GM19372 (cell line): ENCODE measurements around the gene XAB2.

ENCODE experiments used
- ATAC-seq: cut with Tn5 transposase; IDR thresholded peaks from one replicate; pipeline ENCODE4 v1.9.1; 2021; ENCODE audit warnings: mild to moderate bottlenecking, low read depth, moderate library complexity; ENCODE audit not compliant: unreplicated experiment

The XAB2 gene

DNA sequence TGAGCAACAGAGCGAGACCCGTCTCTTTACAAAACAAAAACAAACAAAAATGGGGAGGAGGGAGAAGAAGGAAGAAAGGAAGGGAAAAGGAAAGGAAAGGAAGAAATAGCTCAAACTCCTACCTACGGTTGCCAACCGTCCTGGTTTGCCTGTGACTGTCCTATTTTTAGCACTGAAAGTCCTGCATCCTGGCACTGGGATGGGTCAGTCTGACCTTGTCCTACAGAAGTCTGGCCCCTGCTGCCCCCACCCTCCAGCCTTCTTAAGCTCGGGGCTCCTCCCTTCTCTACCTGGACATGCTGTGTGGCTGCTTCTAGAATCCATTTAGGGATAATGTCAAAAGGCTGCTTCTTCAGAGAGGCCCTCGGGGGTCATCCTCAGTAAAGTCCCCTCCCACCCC lies 6.3 kb upstream of the XAB2 start:
- no peak for ATAC-seq

DNA sequence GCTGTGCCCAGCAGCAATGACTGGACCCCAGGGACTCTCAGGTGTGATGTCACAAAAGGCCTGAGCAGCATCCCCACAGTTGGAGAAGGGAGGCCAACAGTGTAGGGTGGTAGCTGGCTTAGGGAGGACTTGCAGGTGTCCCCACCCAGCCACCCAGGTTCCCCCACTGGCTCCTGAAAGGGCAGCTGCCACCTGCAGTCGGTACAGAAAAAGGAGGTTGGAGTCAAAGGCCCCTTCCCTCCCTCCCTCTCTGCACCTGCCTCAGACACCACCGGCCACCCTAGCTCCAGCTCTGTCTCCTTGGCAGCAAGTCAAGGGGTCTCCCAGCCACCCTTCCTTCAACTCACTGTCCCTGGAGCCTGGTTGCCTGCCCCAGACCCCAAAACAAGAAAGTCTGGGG lies 4.4 kb upstream of the XAB2 start, which contains the start of gene PCP2:
Gene PCP2, minus strand, starts transcription at position 22 of the 400 bp plus-strand sequence. CDS start 262 bp downstream, outside the sequence.
- no peak for ATAC-seq

DNA sequence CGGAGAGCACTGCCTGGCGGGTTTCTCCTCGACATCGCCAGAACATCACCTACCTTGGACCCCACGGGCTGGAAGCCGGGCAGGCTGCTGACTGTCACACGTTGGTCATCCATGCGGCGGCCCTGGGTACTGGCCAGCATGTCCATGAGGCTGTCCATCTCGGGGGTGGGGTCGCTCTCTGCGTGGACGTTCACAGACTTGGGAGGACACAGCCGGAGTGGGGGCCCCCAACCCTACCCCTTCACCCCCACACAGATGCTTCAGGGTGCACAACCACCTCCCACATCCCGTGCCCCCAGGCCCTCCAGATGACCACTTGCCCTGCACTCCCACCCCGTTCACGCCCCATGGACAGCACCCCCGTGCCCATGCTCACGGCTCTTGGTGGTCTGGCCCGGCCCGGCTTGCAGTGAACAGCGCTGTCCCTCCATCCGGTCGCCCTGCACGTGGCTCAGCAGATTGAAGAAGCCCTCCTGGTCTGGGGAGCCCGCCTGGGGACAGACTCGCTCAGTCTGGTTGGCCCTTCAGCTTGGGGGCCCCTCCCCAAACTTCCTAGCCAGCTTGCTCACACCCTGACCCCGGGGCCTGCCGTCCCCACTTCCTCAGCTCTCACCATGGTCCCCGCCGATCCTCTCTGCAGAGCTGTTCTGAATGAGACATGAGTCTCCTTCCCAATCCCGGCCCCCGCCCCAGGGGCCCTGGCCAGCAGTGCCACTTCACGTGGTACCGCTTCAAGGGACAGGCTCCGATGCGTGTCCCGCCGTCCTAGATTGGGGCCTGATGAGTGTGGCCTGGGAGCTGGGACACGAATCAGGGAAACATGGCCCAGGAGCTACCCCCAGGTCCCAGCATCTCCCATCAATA lies 3.2 kb upstream of the XAB2 start:
- ATAC-seq: no peak

DNA sequence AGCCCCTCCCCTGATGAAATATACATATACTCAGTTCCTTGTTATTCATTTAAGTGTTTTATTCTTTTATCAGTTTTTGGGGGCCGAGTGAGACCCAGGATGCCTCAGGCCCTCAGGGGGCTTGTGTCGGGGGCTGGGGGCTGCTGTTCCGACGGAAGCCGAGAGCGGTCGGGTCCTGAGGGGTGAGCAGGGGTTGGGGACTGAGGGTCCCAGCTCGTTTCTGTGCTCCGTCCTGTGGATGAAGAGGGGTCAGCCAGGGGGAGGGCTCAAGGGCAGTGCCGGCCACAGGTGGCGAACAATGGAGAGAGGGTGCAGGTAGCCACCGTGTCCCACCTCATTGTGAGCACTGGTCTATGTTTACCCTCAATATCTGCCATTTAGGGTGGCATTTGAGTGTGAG lies 2.2 kb upstream of the XAB2 start:
- no peak for ATAC-seq

DNA sequence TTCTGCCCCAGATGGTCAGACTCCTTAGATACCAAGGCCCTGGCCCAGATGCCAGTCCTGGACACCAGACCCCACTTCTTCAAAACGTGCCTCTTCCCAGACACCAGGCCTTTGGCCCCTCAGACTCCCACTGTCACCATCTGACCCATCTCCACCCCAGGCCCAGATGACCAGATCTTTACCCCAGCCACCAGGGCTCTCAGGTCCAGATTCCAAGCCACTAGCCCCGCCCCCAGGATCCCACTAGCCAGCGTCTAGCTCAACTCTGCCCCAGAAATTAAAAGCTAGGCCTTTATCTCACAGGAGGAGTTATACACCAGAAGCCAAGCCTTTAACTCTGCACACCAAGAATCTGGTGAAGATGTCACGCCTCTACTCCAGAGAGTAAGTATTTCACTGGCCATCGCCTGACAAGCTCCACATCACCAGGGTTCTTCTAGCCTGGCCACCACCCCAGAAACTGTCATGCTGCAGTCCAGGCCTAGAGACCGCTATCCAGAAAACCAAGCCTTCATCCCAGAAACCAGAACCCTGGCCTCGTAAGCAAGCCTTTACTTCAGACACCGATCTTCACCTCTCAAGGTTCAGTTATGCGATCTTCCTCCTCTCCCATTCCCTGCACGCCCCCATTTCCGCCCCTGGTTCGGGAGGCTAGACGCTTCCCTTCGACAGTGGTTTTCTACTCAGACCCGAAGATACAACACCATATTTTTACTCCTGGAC lies 595 bp downstream of the XAB2 start:
- ATAC-seq: no peak

DNA sequence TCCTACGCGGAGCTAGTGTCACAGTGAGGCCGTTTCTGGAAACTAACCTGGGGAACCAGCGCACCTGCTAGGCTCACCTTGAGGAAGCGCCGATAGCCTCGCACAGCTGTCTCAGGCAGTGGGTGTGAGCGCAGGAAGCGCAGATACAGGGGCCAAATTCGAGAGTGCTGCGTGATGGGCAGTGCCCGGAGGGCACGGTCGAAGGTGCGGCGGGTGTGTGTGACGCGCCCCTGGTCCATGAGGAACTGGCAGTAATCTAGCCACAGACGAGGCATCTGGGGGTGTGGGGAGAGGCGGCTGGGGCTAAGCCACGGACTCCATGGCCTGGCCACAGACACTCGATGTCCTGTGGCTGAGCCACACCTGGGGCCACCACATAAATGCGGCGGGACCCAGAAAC lies 2.2 kb downstream of the XAB2 start:
- ATAC-seq: no peak

DNA sequence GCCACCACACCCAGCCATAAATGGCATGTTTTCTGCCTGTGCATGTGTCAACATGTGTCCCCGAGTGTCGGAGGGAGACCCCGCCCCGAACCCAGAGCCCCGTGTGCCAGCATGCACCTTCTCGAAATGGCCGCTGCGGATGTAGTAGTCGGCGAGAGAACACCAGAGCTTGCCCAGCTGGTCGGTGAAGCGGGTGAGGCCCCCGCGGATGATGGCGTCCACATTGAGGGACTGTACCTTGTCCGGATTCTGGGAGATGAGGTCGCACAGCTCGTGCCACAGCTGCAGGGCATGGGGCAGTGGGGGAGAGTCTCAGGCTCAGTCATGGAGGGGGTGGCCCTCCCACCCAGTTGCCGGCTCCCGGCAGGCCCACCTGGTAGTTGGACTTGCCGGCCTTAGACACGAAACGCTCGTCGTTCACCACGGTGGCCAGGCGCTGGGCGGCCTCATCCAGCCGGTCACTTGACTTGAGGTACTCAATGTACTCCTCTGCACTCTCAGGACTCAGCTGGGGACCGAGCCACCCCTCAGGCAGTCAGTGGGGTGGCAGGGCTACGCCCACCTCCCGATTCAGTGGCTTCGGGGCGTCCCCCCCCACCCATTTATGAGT lies 3.5 kb downstream of the XAB2 start:
- no peak for ATAC-seq

DNA sequence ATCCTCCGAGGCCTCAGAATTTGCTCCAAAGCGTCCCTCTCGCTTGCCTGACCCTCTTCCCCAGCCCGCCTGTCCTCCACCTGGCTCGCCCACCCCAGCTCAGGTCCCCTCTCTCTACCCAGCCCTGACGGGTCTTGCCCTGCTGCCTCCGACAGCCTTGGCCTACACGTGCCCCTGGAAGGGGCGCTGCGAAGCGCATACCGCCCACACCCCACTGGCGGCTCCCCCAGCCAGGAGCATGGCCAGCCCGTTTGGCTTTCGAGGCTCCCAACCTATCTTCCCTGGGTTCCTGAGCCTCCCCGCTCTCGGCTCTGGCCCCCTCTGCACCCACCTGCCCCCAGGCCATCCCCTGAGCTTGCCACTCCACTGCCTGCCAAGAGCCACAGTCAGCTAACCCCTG lies 4.5 kb downstream of the XAB2 start:
- no peak for ATAC-seq

DNA sequence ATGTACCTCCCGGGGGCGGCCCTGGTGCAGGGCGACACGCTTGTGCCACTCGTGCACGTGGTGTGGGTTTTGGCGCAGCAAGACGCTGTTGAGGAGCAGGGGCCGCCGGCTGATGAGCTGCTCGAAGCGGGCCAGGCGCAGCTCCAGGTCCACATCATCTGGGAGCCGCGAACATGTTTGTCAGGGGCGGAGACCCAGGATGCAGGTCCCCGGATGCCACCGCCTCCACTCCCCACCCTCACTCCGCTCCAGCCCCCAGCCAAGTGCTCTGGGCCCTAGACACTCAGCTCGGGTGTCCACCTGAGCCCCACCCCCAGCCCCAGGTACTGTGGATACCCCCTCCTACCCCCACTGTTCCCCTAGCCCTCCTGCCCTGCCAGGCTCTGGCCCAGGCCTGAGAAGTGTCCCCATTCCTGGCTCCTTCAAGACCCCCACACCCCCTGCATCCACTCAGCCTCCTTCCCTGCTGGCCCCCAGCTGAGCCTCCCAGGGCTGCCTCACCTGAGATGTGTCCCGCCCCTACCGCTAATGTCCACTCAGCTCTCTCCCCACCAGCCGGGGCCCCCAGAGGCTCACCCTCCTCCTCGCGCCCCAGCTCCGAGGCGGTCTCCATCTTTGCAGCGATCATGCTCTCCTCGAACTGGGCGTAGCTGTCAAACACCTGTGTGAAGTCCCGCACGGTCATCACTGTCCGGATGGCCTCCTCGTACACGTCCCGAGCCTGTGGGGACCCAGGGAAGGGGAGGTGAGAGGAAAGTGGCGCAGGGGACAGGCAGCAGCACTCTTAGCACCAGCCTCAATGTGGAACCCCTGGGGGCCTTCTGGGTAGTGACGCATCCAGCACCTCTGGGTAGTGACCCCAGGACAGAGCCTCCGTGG lies 5.4 kb downstream of the XAB2 start:
- no peak for ATAC-seq

DNA sequence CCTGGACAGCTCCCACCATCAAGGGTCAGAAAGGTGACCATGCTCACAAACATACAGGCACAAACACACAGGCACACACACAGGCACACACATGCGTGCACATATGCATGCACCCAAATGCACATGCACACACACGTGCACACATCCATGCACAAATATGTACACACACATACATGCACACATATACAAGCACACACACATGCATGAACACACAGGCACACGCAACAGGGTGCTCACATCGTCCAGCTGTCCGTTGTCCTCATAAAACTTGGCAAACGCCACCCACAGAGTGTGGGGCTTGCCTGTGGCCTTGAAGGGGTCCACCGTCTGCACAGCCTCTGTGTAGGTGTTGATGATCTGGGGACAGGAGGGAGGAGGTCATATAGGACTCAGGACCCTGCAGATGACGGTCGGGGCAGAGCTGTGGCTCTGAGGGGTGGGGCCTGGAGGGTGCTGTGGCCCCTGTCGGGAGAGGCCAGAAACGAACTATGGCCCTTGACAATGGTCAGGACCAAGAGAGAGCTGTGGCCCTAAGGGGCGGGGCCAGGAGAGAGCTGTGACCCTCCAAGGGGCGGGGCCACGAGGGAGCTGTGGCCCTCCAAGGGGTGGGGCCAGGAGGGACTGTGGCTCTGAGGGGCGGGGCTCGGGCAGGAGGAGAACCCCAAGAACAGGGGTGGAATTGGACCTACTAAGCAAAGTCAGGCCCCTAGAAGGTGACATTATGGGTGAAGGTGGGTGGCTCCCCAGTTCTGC lies 6.2 kb downstream of the XAB2 start:
- no peak for ATAC-seq

DNA sequence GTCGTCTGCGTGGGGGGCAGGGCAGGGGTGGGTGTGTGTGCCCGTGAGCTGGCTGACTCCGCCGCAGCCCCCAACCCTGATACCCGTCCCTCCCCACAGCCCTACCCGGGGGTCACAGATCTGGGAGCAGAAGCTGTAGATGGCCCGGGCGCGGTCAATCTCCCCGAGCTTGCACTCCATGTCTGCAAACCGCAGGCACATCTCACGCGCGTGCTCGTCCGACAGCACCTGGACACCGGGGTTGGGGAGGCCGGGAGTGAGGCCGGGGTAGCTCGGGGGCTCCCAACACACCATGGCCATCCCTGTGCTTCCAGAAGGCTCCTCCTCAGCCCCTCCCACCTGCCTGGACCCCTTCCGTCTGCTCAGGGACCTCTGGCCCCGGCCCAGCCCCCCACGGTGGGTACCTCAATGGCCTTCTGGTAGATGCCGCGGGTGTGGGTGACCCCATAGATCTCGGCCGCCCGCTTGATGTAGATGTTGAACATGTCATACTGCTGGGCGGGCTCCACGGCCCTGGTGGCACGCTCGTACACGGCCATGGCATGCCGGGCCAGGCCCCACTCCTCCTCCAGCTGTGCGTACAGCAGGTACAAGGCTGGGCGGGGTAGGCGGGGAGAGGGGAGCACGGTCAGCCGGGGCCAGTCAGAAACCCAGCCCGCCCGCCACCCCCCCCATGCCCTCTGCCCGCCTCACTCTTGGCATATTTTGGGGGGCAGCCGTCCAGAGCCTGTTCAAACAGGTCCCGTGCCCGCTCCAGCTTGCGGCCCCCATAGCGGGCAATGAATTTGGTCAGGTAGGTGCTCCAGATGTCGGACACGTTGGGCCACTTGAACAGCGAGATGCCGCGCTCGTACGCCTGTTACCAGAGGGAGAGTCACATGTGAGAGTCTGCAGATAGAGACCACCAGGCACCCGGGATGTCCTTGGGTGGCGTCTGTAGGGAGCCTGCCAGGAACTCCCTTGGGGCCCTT lies 8.6 kb downstream of the XAB2 start:
- ATAC-seq: no peak

DNA sequence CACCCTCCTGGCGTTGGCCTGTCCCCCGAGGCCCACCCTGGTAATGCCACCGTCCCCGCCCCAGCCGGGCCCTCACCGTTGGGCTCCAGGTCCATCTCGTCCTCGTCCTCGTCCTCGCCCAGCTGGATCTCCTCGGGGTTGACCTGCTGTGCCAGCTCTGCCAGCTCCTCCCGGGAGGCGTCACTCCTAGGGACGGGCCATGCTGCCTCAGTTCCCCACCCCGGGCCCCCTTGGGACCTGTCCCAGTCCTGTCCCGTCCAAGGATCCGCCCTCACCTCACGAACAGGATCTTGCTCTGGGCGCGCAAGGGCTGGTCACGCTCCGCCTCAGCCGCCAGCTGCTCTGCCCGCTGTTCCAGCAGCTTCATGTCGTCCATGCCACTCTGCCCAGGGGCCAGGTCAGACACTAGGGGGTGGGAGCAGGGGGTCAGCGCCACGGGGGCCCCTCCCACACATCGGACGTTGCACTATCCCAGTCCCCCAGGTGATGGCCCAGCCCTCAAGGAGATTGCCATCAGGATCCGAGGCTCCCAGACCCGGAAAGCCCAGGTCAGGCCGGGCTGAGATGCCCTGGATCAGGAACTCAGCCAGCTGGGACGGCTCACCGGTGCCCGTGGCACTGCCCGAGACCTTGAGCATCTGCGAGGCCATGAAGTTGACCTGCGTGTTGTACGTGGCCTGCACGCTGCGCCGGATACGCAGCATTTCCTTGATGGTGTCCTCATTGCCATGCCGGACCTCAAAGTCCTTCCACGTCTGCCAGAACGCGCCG lies 9.5 kb downstream of the XAB2 start:
- ATAC-seq: no peak

DNA sequence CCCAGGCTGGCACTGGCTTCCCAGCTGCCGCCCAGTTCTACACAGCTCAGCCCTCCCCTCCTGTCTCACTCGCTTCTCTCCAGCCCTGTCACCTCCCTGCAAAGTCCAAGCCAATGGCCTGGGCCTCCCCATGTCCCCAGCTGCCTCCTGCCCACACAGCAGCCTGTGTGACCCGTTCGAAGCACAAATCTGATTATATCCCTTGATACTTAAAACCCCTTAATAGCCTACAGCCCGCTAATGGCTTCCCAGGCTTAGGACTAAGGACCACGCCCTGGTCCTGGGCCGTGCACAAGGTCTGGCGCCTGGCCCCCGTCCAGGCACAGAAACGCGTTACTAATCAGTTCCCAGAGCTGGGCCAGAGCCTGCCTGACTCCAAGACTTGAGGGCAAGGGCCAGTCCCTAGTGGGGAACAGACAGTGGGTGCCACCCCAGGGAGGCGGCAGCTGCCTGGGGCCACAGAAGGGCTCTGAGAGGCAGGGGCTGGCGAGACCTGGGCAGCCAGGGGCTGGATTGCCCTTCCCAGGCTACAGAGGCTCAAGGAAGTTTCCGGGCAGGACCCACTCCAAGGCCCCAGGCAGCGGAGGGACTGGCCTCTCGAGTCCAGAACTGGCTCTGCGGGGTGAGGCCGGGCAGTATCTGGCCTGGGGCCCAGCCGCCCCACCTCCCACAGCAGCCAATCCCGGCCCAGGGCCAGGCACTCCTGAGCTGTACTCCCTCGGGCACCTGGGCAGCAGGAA lies 10.4 kb downstream of the XAB2 start:
- no peak for ATAC-seq

DNA sequence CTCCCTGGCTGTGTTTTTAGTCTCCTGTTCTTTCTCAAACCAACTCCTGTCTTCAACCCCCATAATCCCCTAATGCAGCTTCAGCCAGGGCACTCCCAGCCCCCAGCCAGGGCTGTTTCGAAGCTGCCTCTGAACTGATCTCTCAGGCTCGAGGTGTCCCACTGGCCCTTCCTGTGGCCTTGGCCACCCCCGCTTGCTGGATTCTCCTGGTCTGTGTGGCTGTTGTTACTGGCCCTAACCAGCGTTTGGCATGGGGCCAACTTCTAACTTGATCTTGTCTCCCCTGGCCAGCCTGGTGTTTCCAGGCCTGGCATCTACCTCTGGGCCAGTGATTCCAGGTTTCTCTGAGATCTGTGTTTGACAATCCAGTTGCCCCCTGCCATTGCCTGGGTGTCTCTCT lies 11.0 kb downstream of the XAB2 start:
- ATAC-seq: no peak

DNA sequence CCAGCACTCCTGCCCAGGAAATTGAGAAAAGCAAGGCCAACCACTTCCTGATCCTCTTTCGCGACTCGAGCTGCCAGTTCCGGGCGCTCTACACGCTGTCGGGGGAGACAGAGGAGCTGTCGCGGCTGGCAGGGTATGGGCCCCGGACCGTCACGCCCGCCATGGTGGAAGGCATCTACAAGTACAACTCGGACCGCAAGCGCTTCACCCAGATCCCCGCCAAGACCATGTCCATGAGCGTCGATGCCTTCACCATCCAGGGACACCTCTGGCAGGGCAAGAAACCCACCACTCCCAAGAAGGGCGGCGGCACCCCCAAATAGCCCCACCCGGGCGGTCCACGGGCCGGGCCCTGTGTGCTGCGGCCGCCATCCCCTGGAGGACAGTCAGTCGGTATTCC lies 11.6 kb downstream of the XAB2 start:
- ATAC-seq: no peak

DNA sequence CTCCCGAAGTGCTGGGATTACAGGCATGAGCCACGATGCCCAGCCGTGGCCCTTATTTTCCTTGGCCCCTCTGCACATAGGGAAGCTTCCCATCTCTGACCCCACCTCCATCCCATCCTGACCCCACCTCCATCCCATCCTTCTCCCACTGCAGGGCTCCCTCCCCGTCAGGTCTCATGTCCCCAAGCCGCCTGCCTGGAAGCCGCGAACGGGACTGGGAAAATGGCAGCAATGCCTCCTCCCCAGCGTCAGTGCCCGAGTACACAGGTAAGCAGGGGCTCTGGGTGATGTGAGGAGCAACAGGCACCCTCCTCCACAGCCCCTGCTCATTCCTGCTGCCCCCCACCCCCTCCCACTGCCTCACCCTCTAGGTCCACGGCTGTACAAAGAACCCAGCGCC lies 12.2 kb downstream of the XAB2 start:
- ATAC-seq: no peak
